ENCODE data around the gene STARD4. TPM values are rescaled to one million over a fixed set of nuclear protein-coding genes. Genes with fewer than 3 reads are reported as not detected.

Gene STARD4
- polyA plus RNA-seq, 1 of the 3 experiments (the other 2 are of a cell fraction), result 10.0 TPM

DNA sequence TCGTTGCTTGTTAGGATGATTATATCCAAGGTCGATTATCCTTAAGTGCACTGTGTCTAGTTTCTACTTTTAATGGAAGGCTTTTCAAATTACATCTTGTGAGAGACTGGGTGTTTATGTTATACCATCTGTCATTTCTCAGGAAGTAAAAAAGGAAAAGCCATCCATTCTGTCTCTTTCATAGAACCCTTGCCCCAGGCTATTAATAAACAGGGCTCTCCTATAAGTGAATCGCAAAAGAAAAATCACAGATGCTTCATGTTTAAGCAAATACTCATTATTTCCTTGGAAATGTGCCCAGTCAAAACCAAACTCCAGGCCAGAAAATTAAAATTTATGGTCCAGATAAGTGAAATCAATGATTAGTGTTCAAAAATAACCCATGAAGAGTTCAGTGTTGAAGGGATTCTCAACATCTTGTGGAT lies 58.1 kb downstream of the STARD4 start:
- Histone ChIP-seq H3K9me3 (no peaks in the 10 kb centered on the region), H3K4me1 (ENCODE audit: control insufficient read depth in 1 of 2, insufficient read depth in 2 of 2, low read depth in 1 of 2, low read length in 1 of 2) (peaks cover 13 to 29% of the 10 kb centered on the region in 2 experiments; a peak in 3 of 4 replicates), H3K4me2 (peak overlapping the region; percentile 84), H3K9me2 (no peaks in the 10 kb centered on the region), H3K27me3 (ENCODE audit: insufficient read depth) (no peaks in the 10 kb centered on the region), H3F3A (replicated peaks; ENCODE audit: insufficient read depth) (peaks cover 15% of the 10 kb centered on the region), H3K27ac (ENCODE audit: low read depth in 2 of 2, low read length in 1 of 2) (peak overlapping the region; percentile 96 to 99), H2AFZ (ENCODE audit: low read depth) (peak overlapping the region; percentile 42), H3K36me3 (replicated peaks in 1 of 2; ENCODE audit: control insufficient read depth in 1 of 2, insufficient read depth in 2 of 2, low read length in 1 of 2) (no peaks in the 10 kb centered on the region), H3K4me3 (ENCODE audit: low read depth in 2 of 2, low read length in 1 of 2) (peak overlapping the region in 1 of 2 experiments; percentile 30; a peak in 1 of 4 replicates), H3K79me2 (ENCODE audit: insufficient read depth) (no peaks in the 10 kb centered on the region), H4K20me1 (ENCODE audit: insufficient read depth) (no peaks in the 10 kb centered on the region), H3K9ac (peak overlapping the region; percentile 72; the same call in 1 of the 2 replicates)
- ChIA-PET CTCF (interaction anchor here (0.8 to 2.4 kb wide), 4 partner anchors 20 to 296 kb away, joined by 3 to 10 read pairs (median 4); no protein-coding TSS in a partner anchor), POLR2A (interaction anchor here (2.1 kb wide), 1 partner anchor 68 kb away, joined by 9 read pairs; no protein-coding TSS in a partner anchor)
- WGBS (ENCODE audit: low lambda C conversion rate), result 7% methylated on average over 3 of the region's 3 CpGs
- peak; percentile 67 for DNase-seq
- TF ChIP-seq, protein P1, sequence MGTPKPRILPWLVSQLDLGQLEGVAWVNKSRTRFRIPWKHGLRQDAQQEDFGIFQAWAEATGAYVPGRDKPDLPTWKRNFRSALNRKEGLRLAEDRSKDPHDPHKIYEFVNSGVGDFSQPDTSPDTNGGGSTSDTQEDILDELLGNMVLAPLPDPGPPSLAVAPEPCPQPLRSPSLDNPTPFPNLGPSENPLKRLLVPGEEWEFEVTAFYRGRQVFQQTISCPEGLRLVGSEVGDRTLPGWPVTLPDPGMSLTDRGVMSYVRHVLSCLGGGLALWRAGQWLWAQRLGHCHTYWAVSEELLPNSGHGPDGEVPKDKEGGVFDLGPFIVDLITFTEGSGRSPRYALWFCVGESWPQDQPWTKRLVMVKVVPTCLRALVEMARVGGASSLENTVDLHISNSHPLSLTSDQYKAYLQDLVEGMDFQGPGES (IDR thresholded peaks at IDR 0.05; ENCODE audit: low read depth, low read length), result no peak
- no peak for TF ChIP-seq NRF1 (IDR thresholded peaks at IDR 0.05; ENCODE audit: low read depth, low read length)
- peak; percentile 91 for TF ChIP-seq RCOR1 (IDR thresholded peaks at IDR 0.05; ENCODE audit: low read length)
- TF ChIP-seq, protein P2, sequence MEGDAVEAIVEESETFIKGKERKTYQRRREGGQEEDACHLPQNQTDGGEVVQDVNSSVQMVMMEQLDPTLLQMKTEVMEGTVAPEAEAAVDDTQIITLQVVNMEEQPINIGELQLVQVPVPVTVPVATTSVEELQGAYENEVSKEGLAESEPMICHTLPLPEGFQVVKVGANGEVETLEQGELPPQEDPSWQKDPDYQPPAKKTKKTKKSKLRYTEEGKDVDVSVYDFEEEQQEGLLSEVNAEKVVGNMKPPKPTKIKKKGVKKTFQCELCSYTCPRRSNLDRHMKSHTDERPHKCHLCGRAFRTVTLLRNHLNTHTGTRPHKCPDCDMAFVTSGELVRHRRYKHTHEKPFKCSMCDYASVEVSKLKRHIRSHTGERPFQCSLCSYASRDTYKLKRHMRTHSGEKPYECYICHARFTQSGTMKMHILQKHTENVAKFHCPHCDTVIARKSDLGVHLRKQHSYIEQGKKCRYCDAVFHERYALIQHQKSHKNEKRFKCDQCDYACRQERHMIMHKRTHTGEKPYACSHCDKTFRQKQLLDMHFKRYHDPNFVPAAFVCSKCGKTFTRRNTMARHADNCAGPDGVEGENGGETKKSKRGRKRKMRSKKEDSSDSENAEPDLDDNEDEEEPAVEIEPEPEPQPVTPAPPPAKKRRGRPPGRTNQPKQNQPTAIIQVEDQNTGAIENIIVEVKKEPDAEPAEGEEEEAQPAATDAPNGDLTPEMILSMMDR (IDR thresholded peaks at IDR 0.05), result no peak
- TF ChIP-seq, protein P3, sequence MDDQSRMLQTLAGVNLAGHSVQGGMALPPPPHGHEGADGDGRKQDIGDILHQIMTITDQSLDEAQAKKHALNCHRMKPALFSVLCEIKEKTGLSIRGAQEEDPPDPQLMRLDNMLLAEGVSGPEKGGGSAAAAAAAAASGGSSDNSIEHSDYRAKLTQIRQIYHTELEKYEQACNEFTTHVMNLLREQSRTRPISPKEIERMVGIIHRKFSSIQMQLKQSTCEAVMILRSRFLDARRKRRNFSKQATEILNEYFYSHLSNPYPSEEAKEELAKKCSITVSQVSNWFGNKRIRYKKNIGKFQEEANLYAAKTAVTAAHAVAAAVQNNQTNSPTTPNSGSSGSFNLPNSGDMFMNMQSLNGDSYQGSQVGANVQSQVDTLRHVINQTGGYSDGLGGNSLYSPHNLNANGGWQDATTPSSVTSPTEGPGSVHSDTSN (IDR thresholded peaks at IDR 0.05), result peak; percentile 79
- TF ChIP-seq TAF1 (IDR thresholded peaks at IDR 0.05; ENCODE audit: borderline replicate concordance, low read depth, low read length), result no peak
- TF ChIP-seq MXI1 (IDR thresholded peaks at IDR 0.05; ENCODE audit: low read depth, low read length), result no peak
- peak; percentile 56; the same call in 1 of the 2 replicates for TF ChIP-seq FOXJ3 (CRISPR knock-in tag; IDR thresholded peaks at IDR 0.05)
- TF ChIP-seq, protein P4, sequence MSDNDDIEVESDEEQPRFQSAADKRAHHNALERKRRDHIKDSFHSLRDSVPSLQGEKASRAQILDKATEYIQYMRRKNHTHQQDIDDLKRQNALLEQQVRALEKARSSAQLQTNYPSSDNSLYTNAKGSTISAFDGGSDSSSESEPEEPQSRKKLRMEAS (IDR thresholded peaks at IDR 0.05; ENCODE audit: low read depth), result 0 out of 2 replicates have a peak, but pooled peaks have one; percentile 8
- peak; percentile 80 for TF ChIP-seq MEF2A (IDR thresholded peaks at IDR 0.05; ENCODE audit: borderline replicate concordance, low read depth)
- TF ChIP-seq FOXM1 (IDR thresholded peaks at IDR 0.05; ENCODE audit: low read depth), result peak; percentile 65; the same call in 1 of the 2 replicates
- peak; percentile 59 for TF ChIP-seq JUND (IDR thresholded peaks at IDR 0.05)
- TF ChIP-seq, protein P5, sequence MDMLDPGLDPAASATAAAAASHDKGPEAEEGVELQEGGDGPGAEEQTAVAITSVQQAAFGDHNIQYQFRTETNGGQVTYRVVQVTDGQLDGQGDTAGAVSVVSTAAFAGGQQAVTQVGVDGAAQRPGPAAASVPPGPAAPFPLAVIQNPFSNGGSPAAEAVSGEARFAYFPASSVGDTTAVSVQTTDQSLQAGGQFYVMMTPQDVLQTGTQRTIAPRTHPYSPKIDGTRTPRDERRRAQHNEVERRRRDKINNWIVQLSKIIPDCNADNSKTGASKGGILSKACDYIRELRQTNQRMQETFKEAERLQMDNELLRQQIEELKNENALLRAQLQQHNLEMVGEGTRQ (IDR thresholded peaks at IDR 0.05; ENCODE audit: borderline replicate concordance, low read depth, low read length), result no peak
- 0 out of 2 replicates have a peak, but pooled peaks have one; percentile 36 for TF ChIP-seq RXRA (IDR thresholded peaks at IDR 0.05; ENCODE audit: borderline replicate concordance, low read depth)
- peak; percentile 70 to 98 for TF ChIP-seq EP300 (IDR thresholded peaks at IDR 0.05; ENCODE audit: borderline replicate concordance in 1 of 2, low read depth in 1 of 2, low read length in 1 of 2)
- no peak for TF ChIP-seq RFX5 (IDR thresholded peaks at IDR 0.05; ENCODE audit: low read length)
- no peak; the same call in 1 of the 2 replicates for TF ChIP-seq FOSL2 (IDR thresholded peaks at IDR 0.05; ENCODE audit: borderline replicate concordance, low read depth)
- TF ChIP-seq, protein P6, sequence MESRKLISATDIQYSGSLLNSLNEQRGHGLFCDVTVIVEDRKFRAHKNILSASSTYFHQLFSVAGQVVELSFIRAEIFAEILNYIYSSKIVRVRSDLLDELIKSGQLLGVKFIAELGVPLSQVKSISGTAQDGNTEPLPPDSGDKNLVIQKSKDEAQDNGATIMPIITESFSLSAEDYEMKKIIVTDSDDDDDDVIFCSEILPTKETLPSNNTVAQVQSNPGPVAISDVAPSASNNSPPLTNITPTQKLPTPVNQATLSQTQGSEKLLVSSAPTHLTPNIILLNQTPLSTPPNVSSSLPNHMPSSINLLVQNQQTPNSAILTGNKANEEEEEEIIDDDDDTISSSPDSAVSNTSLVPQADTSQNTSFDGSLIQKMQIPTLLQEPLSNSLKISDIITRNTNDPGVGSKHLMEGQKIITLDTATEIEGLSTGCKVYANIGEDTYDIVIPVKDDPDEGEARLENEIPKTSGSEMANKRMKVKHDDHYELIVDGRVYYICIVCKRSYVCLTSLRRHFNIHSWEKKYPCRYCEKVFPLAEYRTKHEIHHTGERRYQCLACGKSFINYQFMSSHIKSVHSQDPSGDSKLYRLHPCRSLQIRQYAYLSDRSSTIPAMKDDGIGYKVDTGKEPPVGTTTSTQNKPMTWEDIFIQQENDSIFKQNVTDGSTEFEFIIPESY (IDR thresholded peaks at IDR 0.05; ENCODE audit: borderline replicate concordance, low read depth), result no peak
- TF ChIP-seq POLR2AphosphoS5 (IDR thresholded peaks at IDR 0.05; ENCODE audit: low read depth, low read length), result peak; percentile 72; the same call in 1 of the 2 replicates
- TF ChIP-seq GATA2 (CRISPR knock-in tag; IDR thresholded peaks at IDR 0.05), result no peak; the same call in 1 of the 2 replicates
- TF ChIP-seq SMC3 (IDR thresholded peaks at IDR 0.05; ENCODE audit: low read depth, low read length), result no peak
- TF ChIP-seq TCF12 (IDR thresholded peaks at IDR 0.05), result peak; percentile 88
- no peak for TF ChIP-seq YY1 (IDR thresholded peaks at IDR 0.05; ENCODE audit: low read depth)
- TF ChIP-seq, protein P7, sequence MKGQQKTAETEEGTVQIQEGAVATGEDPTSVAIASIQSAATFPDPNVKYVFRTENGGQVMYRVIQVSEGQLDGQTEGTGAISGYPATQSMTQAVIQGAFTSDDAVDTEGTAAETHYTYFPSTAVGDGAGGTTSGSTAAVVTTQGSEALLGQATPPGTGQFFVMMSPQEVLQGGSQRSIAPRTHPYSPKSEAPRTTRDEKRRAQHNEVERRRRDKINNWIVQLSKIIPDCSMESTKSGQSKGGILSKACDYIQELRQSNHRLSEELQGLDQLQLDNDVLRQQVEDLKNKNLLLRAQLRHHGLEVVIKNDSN (IDR thresholded peaks at IDR 0.05; ENCODE audit: borderline replicate concordance, low read depth), result no peak

Measured in SK-N-SH (cell line).